ENCODE measurements around the gene DPEP2.
"Not testable (repeated sequence)": the region's sequence is repeated elsewhere in the genome, so short reads cannot be mapped to it uniquely, and the experiment has no call there.

The DPEP2 gene

GRCh38 chr16:67950335-67950843, 48.9 kb downstream of the DPEP2 start:
- DNase-seq, result no peak

GRCh38 chr16:67949645-67950044, 49.6 kb downstream of the DPEP2 start:
- DNase-seq, result no peak

GRCh38 chr16:67948015-67948414, 51.3 kb downstream of the DPEP2 start:
- no peak for DNase-seq

DNA sequence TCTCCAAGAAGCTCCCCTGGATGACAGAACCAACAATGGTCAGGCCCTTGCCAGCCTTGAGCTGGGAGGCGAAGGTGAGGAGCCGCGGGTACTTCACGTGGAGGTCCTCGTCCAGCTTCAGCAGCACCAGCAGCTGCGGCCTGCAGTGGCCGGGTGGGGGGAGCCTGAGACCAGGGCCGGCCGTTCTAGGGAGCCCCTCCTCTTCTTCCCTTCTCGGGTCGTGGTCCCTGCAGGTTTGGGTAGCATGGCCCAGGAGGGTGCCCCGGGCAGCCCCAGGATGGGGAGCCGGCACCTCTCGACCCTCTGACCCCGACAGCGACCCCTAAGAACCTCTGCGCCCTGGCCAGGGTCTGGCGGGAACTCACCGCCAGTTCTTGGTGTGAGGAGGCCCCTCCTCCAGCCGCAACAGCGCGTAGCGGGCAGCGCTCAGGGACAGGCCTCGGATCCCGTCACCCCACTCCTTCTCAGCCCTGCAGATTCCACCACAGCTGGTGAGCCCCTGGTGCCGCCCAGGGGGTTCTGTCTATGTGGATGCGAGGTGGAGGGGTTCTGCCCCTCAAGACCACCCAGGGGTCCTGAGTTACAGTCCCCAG, 52.2 kb downstream of the DPEP2 start:
- DNase-seq, result no peak

DNA sequence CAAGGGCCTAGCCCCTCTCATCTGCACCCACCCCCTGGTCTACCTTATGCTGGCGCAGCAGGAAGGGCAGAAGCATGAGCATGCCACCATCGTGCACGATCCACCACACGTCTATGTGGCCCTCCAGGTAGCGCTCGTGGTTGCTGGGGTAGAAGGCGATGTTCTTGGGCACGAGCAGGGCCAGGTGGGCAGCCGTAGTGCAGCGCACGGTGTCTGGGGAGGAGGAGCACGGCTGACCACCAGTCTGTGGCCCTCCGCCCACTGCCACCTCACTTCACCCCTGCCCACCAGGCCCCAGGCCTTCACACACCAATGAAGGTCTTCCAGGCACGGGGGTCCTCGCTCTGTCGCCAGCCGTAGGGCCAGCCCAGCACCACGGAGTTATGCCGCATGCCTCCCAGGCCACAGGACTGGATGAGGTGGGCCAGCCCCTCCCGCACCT, 53.1 kb downstream of the DPEP2 start:
- no peak for DNase-seq

DNA sequence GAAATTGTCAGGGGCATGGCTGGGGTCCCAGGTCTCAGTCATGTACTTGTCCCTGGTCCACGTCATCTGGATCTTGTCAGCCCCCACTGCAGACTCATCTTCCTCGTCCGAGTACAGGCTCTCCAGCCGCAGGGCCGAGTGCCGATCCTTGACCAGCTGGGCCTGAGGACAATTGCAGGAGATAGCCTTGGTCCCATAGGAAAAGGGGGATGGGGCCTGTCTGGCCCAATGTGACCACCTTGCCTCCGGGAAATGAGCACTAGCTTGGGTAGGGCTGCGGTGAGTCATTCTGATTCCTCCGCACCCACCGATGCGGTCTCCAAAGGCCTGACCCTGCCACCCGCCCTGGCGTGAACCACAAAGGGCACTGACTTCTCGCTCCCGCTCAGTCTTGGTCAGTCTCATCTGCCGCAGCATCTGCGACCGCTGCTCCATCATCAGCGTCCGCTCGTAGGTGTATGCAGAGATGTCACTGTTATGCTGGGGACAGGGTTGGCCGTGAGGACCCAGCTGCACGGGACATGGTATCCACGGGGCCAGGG, 53.8 kb downstream of the DPEP2 start:
- no peak for DNase-seq

GRCh38 chr16:67944690-67945391, 54.4 kb downstream of the DPEP2 start:
- DNase-seq, result no peak

DNA sequence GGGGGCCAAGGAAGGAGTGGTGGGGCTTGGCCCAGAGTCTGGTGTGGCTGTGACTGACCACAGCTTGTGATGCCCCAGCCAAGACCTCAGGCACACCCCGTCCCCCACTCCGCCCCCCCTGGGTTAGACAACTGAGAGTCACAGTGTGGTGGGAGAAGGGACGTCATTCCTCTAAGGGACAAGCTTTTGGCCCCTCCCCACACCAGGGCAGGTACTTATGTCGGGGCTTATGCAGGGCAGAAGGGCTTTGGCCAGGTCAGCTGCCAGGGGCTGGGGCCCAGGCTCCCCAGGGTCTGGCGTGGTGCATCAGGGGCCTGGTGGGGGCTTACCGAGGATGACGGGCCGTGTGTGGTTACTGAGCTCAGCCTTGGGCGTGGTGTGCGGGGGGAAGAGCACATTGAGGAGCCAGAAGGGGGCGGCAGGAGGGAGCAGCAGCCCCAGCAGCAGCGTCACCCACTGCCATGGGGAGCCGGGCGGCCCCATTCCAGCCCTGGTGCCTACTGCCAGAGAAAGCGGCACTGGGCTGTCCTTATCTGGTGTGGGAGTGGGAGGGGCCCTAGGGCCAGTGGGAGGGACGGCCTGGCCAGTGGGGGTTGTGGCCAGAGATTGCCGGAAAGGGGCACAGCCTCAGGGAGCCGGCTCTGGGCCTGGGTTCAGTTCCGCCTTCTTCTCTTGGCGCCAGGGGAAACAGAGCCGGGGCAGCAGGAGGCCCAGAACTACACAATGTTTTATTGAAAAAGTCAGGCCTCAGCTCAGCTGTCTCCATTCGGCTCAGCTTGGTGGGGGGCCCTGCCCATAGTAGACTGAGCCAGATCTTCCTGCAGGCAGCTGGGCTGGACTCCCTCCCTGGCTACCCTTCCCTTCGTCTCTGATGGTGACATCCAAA, 55.4 kb downstream of the DPEP2 start, which contains the start of gene LCAT:
LCAT (minus strand) TSS at position 502 of the 886 bp plus-strand sequence; CDS start at position 483, 19 bp downstream.
- DNase-seq, result no peak

GRCh38 chr16:67943256-67943618, 56.0 kb downstream of the DPEP2 start:
- no peak for DNase-seq

- DNase-seq, result no peak
These were observed 56.6 kb downstream of the DPEP2 start for GRCh38 chr16:67942510-67943255.

DNA sequence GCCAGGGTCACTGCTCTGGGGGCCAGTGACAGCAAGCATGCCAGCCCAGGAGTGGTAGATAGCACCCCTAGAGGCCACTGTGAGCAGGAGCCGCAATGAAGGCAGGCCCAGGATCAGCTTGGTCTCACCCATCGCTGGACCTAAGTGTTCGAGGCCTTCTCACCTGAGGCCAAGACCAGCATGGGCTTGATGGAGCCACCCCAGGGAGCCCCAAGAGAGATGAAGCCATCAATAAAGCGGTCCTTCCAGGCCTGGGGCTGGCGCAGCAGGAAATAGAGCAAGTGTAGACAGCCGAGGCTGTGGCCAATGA, 57.1 kb downstream of the DPEP2 start:
- DNase-seq, result peak; percentile 22

DNA sequence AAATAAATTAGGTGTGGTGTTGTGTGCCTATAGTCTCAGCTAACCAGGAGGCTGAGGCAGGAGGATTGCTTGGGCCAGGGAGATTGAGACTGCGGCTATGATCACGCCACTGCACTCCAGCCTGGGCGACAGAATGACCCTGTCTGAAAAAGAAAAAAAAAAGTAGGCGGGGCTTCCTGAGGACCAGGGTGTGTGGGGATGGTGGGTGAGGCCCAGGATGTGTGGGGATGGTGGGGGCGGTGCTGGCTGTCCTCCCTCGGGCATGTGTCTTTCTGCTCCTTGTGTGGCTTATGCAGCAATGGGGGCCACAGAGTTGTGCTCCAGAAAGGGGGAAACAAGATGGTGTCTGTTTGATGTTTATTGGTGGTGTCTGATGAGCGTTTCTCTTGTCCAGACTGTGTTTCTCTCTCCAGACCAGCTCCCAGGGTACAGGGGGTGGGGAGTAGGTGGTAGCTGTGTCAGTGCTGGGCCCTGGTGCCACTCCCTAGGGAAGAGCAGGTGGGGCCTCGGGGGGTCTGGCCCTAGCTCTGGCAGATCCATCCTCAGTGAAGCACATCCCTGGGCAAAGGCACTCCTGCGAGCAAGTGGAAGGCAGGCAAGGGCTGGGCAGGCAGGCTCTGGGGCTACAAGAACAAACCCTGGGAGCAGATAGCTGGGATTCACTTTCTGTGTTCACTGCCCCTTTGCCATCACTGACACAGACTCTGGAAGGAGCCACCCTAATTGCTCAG, 57.6 kb downstream of the DPEP2 start:
- DNase-seq, result no peak

DNA sequence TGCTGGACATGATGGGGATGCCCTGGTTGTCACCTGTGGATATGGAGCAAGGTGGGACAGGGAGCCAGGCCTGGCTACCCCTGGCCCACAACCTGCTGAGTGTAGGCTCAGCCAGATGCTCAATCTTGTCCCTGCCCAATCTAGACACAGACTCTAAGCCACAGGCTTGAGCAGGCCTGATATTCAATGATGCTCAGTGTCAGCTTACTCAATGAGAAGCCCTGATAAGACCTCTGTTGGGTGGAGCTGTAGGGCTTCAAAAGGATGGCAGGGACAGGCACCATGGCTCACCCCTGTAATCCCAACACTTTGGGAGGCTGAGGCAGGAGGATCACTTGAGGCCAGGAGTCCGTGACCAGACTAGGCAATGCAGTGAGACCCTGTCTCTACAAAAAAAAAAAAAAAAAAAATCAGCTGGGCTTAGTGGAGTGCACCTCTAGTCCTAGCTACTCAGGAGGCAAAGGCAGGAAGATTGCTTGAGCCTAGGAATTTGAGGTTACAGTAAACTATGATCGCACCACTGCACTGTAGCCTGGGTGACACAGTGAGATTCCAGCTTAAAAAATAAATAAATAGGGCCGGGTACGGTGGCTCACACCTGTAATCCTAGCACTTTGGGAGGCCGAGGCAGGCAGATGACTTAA, 58.7 kb downstream of the DPEP2 start:
- DNase-seq, result no peak

DNA sequence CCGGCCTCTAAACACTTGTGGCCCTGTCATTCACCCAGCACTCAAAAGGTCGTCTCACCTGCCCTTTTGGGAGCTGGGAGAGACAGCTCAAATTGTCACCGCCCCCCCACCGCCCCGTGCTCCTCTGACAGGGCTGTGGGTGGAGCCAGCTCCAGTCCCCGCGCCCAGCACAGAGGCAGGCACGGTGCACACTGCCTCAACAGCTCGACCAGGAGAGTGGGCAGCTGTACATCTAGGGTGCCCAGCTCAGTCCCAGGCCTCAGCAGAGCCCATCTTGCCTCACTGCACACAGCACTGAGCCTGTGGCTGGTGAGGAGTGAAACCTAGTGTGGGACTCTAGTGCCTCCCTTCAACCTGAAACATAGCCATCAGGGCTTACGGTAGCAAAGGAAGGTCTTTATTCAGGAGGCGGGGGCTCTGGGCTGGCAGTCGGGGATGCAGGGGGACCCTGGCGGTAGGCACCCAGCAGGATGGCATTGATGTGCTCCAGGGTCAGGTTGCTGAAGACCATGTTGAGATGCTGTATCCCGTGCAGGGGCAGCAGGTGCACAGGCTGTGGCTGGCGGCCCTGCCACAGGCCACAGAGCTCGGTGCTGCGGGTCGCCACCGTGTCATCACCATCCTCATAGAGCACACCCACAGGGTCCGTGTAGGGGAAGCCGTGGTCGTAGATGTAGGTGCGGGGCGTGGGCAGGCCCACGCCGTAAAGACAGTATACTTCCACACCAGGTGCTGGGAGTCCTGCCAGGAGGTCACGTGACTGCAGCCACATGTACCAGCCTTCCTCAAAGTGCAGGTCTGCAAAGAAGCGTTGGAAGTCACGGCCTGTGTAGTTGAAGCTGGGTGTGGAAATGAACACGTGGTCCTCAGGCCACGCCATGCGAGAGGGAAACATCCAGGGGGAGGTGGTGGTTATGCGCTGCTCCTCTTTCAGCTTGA, 59.5 kb downstream of the DPEP2 start:
- DNase-seq, result peak; percentile 24

DNA sequence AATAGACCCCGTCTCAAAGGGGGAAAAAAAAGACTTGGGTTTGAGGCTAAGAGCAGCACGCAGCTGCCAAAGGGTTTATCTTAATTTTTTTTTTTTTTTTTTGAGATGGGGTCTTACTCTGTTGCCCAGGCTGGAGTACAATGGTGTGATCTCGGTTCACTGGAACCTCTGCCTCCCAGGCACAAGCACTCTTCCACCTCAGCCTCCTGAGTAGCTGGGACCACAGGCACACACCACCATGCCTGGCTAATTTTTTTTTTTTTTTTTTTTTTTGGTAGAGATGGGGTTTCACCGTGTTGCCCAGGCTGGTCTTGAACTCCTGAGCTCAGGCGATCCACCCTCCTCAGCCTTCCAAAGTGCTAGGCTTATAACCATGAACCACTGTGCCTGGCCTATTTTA, 61.6 kb downstream of the DPEP2 start:
- not testable (repeated sequence) for DNase-seq
